HG02759 (cell line): Measurements from ENCODE around the gene CXXC5.
A peak's percentile ranks its signal among the peaks of the same experiment; 100 is the strongest.

Experiments
- ATAC-seq: cut with Tn5 transposase; IDR thresholded peaks from one replicate; pipeline ENCODE4 v1.9.1; 2021; ENCODE audit warnings: mild to moderate bottlenecking, moderate library complexity; ENCODE audit not compliant: unreplicated experiment

Gene CXXC5

GRCh38 chr5:139638090-139638735 is 9.9 kb upstream of the CXXC5 start:
- peak; percentile 19 for ATAC-seq

DNA sequence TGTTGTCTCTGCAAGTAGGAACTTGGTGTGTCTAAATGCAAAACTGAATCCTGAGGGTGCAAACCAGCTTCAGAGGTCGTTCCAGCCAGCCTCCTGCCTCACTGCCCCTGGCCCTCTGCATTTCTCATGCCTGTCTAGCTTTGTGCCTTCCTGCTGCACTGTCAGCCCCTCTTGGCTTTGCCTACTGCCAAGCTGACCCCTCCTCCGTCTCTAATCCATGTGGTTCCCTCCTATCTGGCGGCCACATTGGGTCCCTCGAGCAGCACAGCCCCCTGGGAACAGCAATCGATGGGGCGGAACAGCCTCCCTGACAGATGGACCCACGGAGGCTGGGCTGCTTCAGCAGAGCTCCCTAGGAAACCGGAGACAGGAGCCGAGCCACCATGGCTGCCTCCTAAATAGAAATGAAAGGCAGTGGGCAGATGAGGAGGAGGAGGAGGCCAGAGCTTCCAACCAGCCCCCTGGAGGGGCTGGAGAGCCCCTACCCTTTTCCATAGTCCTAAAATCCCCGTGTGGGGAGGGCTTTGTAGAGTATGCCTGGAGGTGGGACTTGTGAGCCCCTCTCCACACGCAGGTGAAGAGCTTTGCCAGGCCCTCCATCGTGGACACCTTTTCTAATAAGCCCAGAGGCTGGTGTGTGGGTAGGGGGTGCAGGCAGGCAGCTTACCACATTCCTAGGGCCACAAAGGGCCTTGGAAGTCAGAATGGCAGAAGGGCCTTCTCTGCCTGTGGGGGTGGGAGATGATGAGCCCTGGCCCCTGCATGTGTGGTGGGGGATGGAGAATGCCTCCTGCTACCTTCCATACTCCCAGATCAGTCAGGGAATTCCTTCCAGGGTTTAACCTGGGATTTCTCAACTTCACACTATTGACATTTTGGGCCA is 9.2 kb upstream of the CXXC5 start:
- ATAC-seq: no peak

GRCh38 chr5:139639619-139640380 is 8.3 kb upstream of the CXXC5 start:
- no peak for ATAC-seq

GRCh38 chr5:139640421-139641115 is 7.6 kb upstream of the CXXC5 start:
- ATAC-seq: no peak

DNA sequence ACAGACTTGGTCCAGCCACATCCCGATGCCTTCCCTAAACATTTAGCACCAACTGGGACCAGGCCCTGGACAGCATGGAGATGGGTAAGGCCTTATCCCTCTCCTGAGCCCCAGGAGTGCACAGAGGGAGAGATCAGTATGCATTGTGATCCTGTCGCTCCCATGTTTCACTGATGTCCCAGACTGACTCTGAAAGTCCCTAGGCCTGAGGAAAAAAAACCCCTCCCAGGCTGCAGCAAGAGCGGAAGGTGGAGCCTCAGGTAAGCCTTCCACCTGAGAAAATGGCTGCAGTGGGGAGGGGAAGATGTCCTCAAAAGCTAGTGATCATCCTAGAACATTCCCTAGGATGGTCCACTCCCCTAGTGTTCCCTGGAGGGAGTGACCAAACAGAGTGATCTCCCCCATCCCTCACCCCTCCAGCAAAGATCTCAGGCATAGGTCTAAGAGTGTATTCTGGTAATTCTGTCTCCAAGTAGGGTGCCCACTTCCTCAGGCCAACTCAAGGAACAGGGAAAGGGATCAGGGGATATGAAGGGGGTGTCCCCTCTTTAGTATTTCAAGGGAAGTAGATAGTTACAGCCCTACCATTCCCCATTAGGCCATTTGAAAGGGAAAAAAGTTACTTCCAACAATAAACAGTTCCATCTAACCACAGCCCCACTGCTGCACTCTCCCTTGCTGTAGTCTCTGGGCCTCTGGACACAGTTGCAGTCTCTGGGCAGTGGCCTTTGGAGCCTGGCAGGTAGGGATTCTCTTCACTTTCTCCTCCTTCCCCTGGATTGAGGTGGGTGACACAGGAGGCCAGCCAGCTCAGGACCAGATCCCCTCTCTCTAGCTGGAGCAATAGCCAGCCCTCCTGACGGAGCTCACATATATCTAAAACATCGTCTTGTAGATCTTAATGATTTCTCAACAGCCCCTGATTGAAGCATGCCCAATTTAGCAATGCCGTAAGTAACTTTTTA is 6.8 kb upstream of the CXXC5 start:
- ATAC-seq: no peak

- no peak for ATAC-seq
These were observed 5.9 kb upstream of the CXXC5 start for GRCh38 chr5:139642213-139642612.

- ATAC-seq: no peak
These were observed 5.0 kb upstream of the CXXC5 start for GRCh38 chr5:139642891-139643871.

DNA sequence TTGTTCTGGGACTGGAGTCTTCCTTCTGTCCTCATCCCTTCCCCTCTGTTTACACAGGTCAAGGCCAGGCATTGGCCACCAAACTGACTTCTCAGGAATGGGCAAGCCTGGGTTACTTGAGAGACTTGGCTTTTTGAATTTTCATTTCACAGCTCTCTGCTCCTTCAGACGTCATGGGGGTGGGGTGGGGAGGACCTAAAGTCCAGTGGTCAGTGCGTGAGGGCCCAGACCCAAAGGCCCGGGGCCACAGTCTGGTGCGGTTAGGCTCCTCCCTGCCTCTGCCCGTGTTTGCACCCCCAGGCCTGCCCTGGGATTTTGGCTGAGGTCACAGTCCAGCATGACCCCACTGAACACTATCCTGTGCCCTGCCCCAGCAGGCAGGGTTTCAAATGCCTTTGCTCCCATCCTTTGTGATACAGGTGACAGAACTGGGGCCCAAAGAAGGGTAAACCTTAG is 4.1 kb upstream of the CXXC5 start:
- no peak for ATAC-seq

- no peak for ATAC-seq
These were observed 3.3 kb upstream of the CXXC5 start for GRCh38 chr5:139644646-139645429.

GRCh38 chr5:139645430-139645871 is 2.7 kb upstream of the CXXC5 start:
- no peak for ATAC-seq

DNA sequence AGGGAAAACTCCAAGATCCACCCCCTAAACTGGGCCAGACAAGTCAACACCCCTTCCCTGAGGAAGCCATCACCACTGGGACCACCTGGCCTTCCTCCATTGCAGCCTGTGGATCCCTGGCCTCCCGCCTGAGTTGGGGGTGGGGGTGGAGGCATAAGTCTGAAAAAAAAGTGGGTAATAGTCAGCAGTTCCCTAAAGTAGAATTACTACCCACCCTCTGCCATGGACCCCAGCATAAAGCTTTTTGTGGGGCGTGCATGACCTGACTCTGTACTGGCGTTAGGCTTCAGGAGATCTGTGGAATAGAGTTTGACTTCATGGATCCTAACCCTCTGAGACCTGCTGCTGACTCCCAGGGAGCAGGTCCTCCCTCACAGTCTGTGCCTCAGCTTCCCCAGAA is 2.0 kb upstream of the CXXC5 start:
- no peak for ATAC-seq

GRCh38 chr5:139646912-139647505 is 1.1 kb upstream of the CXXC5 start:
- ATAC-seq: no peak

DNA sequence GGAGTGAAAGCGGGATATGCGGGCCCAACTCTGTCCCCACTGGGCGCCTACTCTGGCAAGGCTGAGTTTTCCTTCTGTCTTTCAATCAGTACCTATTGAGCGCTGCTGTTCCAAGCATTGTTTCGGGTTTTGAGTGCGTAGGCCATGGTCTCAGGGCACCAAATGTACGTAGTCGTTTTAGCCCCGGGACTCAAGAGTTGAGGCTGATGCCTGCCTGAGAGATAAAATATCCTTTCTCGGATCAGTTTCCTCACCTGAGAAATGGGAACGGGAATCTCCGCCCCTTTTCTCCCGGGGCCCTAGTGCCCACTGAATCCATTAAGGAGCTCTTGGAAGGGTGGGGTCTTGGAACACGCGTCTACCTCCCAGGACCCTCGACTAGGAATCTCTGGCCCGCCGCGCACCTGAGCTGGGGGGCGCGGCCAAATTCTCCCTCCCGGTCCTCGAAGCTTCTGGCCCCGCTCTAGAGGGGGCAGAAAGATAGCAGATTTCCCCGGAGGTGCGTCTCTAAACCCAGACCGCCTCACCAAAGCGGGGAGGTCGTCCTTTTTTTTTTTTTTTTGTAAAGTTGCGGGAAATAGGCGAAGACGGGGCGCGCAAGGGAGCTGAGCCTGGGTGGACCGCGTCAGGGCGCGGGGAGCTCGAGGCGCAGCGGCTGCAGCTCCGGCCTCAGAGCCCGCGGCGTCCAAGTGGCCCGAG is 494 bp upstream of the CXXC5 start:
- no peak for ATAC-seq

DNA sequence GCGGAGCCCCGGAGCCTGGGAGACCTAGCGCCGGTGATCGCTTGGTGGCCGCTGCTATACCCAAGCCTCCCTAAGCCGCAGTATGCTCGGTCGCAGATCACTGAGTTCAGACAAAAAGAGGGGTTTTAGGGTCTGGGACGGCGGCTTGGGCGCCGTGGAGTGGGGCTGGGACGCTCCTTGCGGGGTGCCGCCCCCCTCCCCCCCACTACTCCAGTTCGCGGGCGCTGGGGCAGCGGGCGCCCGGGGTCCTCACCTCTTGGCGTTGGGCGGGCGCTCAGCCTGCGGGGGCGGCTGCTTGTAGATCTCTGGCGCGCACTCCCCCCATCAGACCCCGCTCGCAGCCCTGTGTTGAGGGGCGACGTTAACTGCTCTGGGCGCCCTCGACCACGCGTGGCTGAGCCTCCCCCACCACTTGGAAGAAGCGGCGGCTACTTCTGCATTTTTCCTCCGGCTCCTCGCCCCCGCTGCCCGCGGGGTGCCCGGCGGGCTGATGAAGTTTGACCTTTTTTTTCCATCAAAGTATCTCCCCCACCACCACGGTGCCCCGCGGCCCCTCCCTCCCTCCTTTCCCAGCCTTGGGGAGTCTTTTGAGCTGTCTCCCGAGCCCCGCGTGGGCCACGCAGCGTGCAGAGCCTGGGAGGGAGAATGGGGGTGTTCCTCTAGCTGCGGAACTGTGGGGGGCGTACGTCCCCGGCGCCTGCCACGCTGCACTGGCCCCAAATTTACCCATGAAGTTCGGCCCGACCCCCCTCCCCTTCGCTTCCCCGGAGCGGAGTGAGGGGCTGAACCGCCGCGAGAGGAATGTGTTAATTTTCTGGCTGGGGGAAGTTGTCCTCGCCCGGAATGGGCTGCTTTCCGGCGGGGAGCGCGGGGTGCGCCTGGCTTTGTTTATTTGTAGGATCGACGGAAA is 1.2 kb downstream of the CXXC5 start:
- no peak for ATAC-seq

DNA sequence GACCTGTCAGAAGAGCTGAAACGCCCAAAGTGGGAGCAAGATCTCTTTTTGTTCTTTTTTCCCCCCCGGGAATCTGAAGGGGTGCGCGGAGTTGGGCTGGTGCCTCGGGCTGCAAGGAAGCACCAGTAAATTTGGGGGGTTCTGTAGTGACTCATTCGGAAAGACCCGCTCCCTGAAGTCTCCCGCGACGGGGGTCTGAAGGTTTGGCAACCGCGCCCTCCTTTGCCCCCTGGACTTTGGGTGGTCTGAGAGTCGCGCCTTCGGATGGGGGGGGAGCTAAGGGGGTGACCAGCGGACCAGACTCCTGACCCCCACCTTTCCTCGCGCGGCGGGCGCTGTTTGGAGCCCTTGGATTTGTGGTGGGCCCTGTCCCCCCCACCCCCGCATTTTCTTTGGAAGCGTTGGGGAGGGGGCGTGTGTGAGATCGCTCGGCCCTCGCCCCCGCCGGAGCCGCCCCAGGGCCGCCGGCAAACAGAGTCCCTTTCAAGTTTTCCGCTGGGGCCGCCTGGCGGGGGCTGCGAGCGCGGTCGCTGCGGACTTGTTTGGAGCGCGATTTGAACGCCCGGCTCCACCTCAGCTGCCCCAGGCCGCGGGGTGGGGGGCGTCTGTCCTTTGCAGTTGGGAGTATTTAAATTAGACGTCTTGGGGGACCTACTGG is 2.0 kb downstream of the CXXC5 start:
- ATAC-seq: no peak
